Left lung (tissue), 14 donors: ENCODE data around the gene SLC27A6. TPM values are rescaled to one million over a fixed set of nuclear protein-coding genes. Genes with fewer than 3 reads are reported as not detected.
A peak's percentile ranks its signal among the peaks of the same experiment; 100 is the strongest.

Experiments
- ATAC-seq: fragments of 200-7000 bp; cut with Tn5 transposase; one replicate; pipeline ENCODE4 v1.9.1; 2020; ENCODE audit warnings: moderate library complexity
- DNase-seq, 4 donors: peaks; one replicate each; pipeline ENCODE4 v3.0.0-alpha.2; 2013 to 2020
- H3K27ac ChIP-seq, 2 donors: fragments of 200-600 bp; sonication (generic) in 1 of 2; one replicate each; pipeline versions ENCODE4 v1.5.0 to v1.8.0; 2020 to 2021
- H3K27me3 ChIP-seq, 2 donors: fragments of 200-600 bp; sonication (generic) in 1 of 2; one replicate each; pipeline versions ENCODE4 v1.5.0 to v1.8.0; 2020 to 2021
- H3K36me3 ChIP-seq, 2 donors: fragments of 200-600 bp; sonication (generic) in 1 of 2; one replicate each; pipeline versions ENCODE4 v1.5.0 to v1.8.0; 2020 to 2021
- H3K4me1 ChIP-seq, 2 donors: fragments of 200-600 bp; one replicate each; pipeline ENCODE4 v1.8.0; 2021
- H3K4me3 ChIP-seq, 2 donors: fragments of 200-600 bp; sonication (generic) in 1 of 2; one replicate each; pipeline versions ENCODE4 v1.5.0 to v1.8.0; 2020 to 2021; ENCODE audit warnings: mild to moderate bottlenecking in 1 of 2
- H3K9me3 ChIP-seq, 2 donors: fragments of 200-600 bp; sonication (generic) in 1 of 2; one replicate each; pipeline versions ENCODE4 v1.5.0 to v1.8.0; 2020 to 2021
- CTCF ChIP-seq, 2 donors: fragments of 200-600 bp; sonication (generic) in 1 of 2; IDR thresholded peaks; one replicate each; pipeline versions ENCODE4 v1.5.0 to v1.8.0; 2021; ENCODE audit warnings: antibody characterized with exemption in 2 of 2
- intact Hi-C, 2 donors: fragments of 100-400 bp; cut with DNase I; formaldehyde crosslinking; loops; one replicate each; pipeline versions ENCODE4 v1.11.2 to v1.14.2; 2022
- long read RNA-seq, 12 donors: library from polyadenylated mRNA in 2 of 12; unstranded in 2 of 12; transcript quantifications; one replicate each; pipeline ENCODE4 v2.0.0 and lab custom pipeline, GENCODE V29; 2019 to 2026
- polyA plus RNA-seq, 6 donors: library from polyadenylated mRNA; unstranded; fragments of 120-200 nt; gene quantifications; one replicate each; pipeline ENCODE4 v1.2.1, GENCODE V29; 2013; ENCODE audit not compliant: insufficient read length in 6 of 6
- total RNA-seq, 2 donors: library from RNA; stranded (reverse); fragmentation: NEBNext Ultra II Directional; extraction: Animal tissue kit (Norgen Biotek cat#: 25700); gene quantifications; one replicate each; pipeline ENCODE4 v1.2.1, GENCODE V29; 2021
- donor health status: DM: no; HTN: yes; CAD: no.
- donor health status: DM: no; HTN: no; CAD: no.

Gene SLC27A6
- total RNA-seq (under 1 TPM; 0.39 to 0.61 TPM), polyA plus RNA-seq (1 to 10 TPM; 2.8 to 6.6 (median 4.9) TPM)
- long read RNA-seq, donor 1, partial matches to known transcripts, result 0 of 1 reads
- long read RNA-seq, donor 1, other reads (novel, unspliced or antisense), result 0 of 1 reads
- long read RNA-seq, donor 2, result 0 reads
- long read RNA-seq, donor 3, partial matches to known transcripts, result 0 of 1 reads
- long read RNA-seq, donor 3, other reads (novel, unspliced or antisense), result 0 of 1 reads
- long read RNA-seq, donor 4, partial matches to known transcripts, result 1 of 1 reads
- long read RNA-seq, donor 4, other reads (novel, unspliced or antisense), result 0 of 1 reads
- long read RNA-seq, donor 5, result 0 reads
- long read RNA-seq, donor 6, result 0 reads
- long read RNA-seq, donor 7, partial matches to known transcripts, result 0 of 1 reads
- long read RNA-seq, donor 7, other reads (novel, unspliced or antisense), result 0 of 1 reads
- long read RNA-seq, donor 8, result 0 reads
- long read RNA-seq, donor 9, result 0 reads
- long read RNA-seq, donor 10, result 0 reads
- long read RNA-seq, donor 11, result 0 reads
- long read RNA-seq, donor 12, result 0 reads

GRCh38 chr5:128965011-128965637 is at the start of gene SLC27A6:
SLC27A6 (plus strand) TSS chr5:128965488; CDS start chr5:128966138, 650 bp downstream.
- H3K36me3 ChIP-seq, result no peaks in the 10 kb centered on the region
- DNase-seq (peak; percentile 17 to 81 (median 32)), ATAC-seq (peak; percentile 87)
- intact Hi-C loops, result no loop called here
- no peak within 1 kb of the TSS for H3K27ac ChIP-seq
- H3K9me3 ChIP-seq, result peaks cover 0 to 5% of the 10 kb centered on the region in 2 donors
- peak within 1 kb of the TSS; percentile 3 to 27 for H3K4me3 ChIP-seq
- no peak for TF ChIP-seq CTCF (IDR thresholded peaks at IDR 0.05)
- no peaks in the 10 kb centered on the region for H3K4me1 ChIP-seq
- H3K27me3 ChIP-seq, result peaks cover 0 to 33% of the 10 kb centered on the region in 2 donors

GRCh38 chr5:128919542-128919941 is 45.7 kb upstream of the SLC27A6 start:
- no peaks in the 10 kb centered on the region for H3K9me3 ChIP-seq

GRCh38 chr5:128920345-128921215 is 44.7 kb upstream of the SLC27A6 start:
- H3K27ac ChIP-seq, result no peak overlapping the region
- no peak for TF ChIP-seq CTCF (IDR thresholded peaks at IDR 0.05)
- no peaks in the 10 kb centered on the region for H3K36me3 ChIP-seq
- no peak for DNase-seq
- H3K27me3 ChIP-seq, result no peaks in the 10 kb centered on the region
- intact Hi-C loops, result no loop called here
- H3K9me3 ChIP-seq, result no peaks in the 10 kb centered on the region
- no peak for ATAC-seq
- H3K4me3 ChIP-seq, result no peak overlapping the region
- no peaks in the 10 kb centered on the region for H3K4me1 ChIP-seq

More at GRCh38 chr5:128919542-128919941, 45.7 kb upstream of the SLC27A6 start:
- H3K4me1 ChIP-seq, result no peaks in the 10 kb centered on the region
- H3K27me3 ChIP-seq, result no peaks in the 10 kb centered on the region
- no peak for DNase-seq
- H3K36me3 ChIP-seq, result no peaks in the 10 kb centered on the region
- no peak overlapping the region for H3K4me3 ChIP-seq
- ATAC-seq, result no peak
- no peak overlapping the region for H3K27ac ChIP-seq
- intact Hi-C loops, result no loop called here
- no peak for TF ChIP-seq CTCF (IDR thresholded peaks at IDR 0.05)

- intact Hi-C loops, result no loop called here
- Histone ChIP-seq H3K4me3 (no peak overlapping the region), H3K9me3 (no peaks in the 10 kb centered on the region), H3K36me3 (no peaks in the 10 kb centered on the region), H3K27ac (no peak overlapping the region), H3K27me3 (no peaks in the 10 kb centered on the region), H3K4me1 (no peaks in the 10 kb centered on the region)
- no peak for TF ChIP-seq CTCF (IDR thresholded peaks at IDR 0.05)
- ATAC-seq (no peak), DNase-seq (no peak)
These were observed 41.0 kb upstream of the SLC27A6 start for GRCh38 chr5:128924299-128924698.
